Neural cell (in vitro differentiated cells): ENCODE results near the gene MYOF.

Experiments
- RAD21 ChIP-seq: fragments of 450-650 bp; conservative IDR thresholded peaks from 2 replicates; pipeline ENCODE4 v1.6.1; 2014; ENCODE audit warnings: antibody characterized with exemption, mild to moderate bottlenecking, moderate library complexity
- TF ChIP-seq, protein P1 (sequence below): fragments of 450-650 bp; IDR thresholded peaks from 2 replicates; pipeline ENCODE4 v1.5.1; 2014; ENCODE audit warnings: antibody characterized with exemption, mild to moderate bottlenecking, moderate library complexity; ENCODE audit not compliant: poor library complexity, severe bottlenecking
- TF ChIP-seq, protein P2 (sequence below): IDR thresholded peaks from 2 replicates; pipeline ENCODE4 v1.6.1; 2012; ENCODE audit warnings: borderline replicate concordance

DNA sequence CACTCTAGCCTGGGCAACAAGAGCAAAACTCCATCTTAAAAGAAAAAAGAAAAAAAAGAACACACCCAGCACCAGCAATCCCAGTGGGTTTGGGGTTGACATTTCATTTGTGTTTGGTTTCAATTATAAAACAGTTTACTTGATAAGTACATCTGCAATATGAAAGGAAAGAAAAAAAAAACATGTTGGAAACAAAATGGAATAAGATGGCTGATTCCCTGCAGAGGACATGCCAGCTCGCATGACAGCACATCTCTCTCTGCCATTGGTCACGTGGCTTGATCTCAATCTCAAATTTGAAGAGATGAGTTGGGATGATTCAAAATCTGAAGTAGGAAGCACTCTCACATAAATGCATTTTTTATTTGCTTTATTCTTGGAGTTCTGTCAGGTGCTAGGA, 28.0 kb downstream of the MYOF start:
- no peak for TF ChIP-seq RAD21
- TF ChIP-seq, protein P1, sequence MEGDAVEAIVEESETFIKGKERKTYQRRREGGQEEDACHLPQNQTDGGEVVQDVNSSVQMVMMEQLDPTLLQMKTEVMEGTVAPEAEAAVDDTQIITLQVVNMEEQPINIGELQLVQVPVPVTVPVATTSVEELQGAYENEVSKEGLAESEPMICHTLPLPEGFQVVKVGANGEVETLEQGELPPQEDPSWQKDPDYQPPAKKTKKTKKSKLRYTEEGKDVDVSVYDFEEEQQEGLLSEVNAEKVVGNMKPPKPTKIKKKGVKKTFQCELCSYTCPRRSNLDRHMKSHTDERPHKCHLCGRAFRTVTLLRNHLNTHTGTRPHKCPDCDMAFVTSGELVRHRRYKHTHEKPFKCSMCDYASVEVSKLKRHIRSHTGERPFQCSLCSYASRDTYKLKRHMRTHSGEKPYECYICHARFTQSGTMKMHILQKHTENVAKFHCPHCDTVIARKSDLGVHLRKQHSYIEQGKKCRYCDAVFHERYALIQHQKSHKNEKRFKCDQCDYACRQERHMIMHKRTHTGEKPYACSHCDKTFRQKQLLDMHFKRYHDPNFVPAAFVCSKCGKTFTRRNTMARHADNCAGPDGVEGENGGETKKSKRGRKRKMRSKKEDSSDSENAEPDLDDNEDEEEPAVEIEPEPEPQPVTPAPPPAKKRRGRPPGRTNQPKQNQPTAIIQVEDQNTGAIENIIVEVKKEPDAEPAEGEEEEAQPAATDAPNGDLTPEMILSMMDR, result no peak
- TF ChIP-seq, protein P2, sequence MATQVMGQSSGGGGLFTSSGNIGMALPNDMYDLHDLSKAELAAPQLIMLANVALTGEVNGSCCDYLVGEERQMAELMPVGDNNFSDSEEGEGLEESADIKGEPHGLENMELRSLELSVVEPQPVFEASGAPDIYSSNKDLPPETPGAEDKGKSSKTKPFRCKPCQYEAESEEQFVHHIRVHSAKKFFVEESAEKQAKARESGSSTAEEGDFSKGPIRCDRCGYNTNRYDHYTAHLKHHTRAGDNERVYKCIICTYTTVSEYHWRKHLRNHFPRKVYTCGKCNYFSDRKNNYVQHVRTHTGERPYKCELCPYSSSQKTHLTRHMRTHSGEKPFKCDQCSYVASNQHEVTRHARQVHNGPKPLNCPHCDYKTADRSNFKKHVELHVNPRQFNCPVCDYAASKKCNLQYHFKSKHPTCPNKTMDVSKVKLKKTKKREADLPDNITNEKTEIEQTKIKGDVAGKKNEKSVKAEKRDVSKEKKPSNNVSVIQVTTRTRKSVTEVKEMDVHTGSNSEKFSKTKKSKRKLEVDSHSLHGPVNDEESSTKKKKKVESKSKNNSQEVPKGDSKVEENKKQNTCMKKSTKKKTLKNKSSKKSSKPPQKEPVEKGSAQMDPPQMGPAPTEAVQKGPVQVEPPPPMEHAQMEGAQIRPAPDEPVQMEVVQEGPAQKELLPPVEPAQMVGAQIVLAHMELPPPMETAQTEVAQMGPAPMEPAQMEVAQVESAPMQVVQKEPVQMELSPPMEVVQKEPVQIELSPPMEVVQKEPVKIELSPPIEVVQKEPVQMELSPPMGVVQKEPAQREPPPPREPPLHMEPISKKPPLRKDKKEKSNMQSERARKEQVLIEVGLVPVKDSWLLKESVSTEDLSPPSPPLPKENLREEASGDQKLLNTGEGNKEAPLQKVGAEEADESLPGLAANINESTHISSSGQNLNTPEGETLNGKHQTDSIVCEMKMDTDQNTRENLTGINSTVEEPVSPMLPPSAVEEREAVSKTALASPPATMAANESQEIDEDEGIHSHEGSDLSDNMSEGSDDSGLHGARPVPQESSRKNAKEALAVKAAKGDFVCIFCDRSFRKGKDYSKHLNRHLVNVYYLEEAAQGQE, result no peak
